ENCODE measurements around the gene THSD7B.
"Not testable (repeated sequence)": the region's sequence is repeated elsewhere in the genome, so short reads cannot be mapped to it uniquely, and the experiment has no call there.

THSD7B gene

GRCh38 chr2:137291836-137292570 is 526.7 kb downstream of the THSD7B start:
- no peak for DNase-seq

DNA sequence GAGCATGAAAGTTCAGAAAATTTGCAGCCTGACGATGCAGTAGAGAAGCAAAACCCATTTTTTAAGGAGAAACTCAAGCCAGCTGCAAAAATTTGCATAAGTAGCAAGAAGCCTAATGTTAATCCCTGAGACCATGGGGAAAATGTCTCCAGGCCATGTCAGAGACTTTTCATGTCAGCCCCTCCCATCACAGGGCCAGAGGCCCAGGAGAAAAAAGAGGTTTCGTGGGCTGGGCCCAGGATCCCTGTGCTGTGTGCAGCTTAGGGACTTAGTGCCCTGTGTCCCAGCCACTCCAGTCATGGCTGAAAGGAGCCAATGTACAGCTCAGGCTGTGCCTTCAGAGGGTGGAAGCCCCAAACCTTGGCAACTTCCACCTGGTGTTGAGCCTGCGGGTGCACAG is 533.0 kb downstream of the THSD7B start:
- no peak for DNase-seq

DNA sequence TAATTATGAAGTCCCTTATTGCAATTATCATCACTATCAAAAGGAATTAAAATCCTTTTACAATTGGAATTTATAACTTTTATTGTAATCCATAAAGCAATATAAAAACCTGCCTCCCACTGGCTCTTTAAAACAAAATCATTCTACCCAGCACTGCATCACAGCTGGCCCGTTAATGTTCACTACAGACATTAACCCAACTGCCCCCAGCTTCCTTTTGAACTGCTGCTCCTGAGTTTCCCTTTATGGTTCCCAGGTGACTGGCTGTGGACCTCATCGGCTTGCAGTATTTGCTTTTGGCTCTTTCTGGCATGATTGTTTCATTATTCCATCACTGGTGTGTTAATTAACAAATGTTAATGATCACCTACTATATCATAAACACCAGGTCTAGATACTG is 535.6 kb downstream of the THSD7B start:
- no peak for DNase-seq

DNA sequence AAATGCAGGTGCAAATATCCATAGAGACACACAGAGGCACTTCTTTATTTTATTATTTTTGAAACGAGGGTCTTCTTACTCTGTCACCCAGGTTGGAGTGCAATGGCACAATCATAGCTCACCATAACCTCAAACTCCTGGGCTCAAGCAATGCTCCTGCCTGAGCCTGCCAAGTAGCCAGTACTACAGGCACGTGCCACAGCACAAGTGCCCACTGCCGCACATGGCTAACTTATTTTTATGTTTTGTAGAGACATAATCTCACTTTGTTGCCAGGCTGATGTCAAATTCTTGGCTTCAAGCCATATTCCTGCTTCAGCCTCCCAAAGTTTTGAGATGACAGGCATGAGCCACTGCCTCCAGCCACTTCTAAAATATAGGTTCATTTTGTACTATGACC is 537.6 kb downstream of the THSD7B start:
- no peak for DNase-seq

GRCh38 chr2:137316075-137316474 is 550.7 kb downstream of the THSD7B start:
- DNase-seq, result no peak

- no peak for DNase-seq
Measured at GRCh38 chr2:137321566-137321965, 556.2 kb downstream of the THSD7B start.

DNA sequence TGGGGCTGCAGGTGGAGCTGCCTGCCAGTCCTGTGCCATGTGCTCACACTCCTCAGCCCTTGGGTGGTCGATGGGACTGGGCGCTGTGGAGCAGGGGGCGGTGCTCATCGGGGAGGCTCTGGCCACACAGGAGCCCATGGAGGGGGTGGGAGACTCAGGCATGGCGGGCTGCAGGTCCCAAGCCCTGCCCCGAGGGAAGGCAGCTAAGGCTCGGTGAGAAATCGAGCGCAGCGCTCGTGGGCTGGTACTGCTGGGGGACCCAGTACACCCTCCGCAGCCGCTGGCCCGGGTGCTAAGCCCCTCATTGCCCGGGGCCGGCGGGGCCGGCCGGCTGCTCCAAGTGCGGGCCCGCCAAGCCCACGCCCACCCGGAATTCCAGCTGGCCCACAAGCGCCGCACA is 566.2 kb downstream of the THSD7B start:
- DNase-seq, result not testable (repeated sequence)

DNA sequence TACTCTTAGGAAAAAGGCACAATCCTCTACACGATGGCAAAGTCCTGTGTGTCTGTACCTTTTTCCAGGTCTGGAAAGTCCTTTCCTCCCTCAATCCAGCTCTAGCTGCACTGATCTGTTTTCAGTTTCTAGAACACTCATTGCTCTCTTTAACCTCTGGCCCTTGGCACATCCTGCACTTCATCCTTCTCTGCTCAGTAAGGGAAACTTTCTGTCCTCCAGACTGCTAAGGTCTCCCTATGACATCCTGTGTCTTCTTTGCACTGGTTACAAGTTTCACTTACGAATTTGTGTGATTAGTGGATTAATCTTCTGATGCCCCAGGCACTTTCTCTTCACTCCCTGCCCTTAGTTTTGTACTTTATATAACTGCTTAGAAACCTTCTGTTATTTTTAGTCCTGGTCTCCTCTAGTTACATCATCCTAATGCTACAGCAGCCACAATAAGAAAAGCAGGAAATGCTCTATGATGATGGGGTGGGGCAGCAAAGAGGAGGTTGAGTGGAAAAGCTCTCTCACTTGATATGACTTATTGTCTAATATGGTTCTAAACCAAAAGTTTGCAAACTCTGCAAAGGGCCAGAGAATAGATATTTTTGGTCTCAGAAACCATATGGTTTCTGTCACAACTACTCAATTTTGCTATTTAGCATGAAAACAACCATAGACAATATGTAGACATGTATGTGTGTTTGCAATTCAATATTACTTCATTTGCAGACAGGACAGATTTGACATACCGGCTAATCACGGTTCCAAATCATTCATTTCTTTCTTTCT is 568.2 kb downstream of the THSD7B start:
- DNase-seq, result no peak

- DNase-seq, result no peak
Measured at GRCh38 chr2:137336067-137336466, 570.7 kb downstream of the THSD7B start.

GRCh38 chr2:137339051-137339450 is 573.7 kb downstream of the THSD7B start:
- no peak for DNase-seq

GRCh38 chr2:137345994-137346393 is 580.6 kb downstream of the THSD7B start:
- DNase-seq, result no peak

DNA sequence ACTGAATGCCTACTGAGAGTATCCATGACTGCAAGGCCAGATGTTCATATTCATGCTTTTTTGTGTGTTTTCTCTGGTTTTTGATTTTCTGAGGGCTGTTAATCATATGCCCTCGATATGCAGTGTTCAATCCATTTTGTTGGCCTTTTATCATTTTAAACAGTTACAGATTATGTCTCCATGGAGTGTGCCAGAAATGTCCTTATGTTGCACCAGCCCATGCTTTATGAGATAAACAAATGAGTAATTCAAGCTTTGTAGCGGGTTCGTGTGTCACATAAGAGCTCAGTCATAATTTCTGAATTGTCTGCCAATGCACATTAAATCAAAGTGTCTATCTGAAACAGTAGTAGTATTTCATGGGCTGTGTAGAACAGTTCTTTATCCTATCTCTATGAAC is 583.0 kb downstream of the THSD7B start:
- DNase-seq, result no peak

DNA sequence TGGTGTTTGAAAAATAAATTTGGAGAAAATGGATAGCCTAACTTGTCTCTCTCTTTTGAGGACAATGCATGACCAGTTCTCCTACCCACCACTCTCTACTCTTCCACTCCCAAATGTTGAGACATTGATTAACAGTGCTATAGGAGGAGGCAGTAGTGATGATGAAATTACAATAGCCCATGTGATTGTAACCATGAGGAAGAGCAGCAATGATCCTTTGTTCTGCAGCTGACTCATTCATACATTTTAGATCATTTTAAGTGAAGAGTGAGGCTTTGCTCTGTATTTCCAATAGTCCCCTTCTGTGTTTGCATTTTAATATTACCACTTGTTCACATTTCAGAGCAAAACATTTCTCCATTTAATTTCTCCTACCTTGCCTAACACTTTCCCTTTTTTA is 592.3 kb downstream of the THSD7B start:
- DNase-seq, result no peak

GRCh38 chr2:137367361-137367760 is 602.0 kb downstream of the THSD7B start:
- DNase-seq, result no peak

DNA sequence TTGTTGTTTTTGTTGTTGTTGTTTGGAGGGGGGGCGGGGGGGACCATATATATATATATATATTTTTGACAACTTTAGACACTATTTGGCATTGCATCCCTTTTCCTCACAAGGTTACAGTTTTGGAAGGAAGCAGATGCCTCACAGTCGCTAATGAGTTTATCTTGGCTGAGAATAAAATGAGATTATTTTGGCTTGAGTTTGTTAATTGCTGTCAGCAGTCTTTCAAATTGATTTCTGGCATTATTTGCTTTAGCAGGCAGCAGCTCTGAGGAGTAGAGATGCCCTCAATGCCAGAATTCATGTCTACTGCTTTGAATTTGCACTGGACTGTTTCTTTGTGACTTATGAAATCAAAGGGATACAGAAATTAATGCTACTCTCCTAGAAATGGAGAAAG is 603.8 kb downstream of the THSD7B start:
- no peak for DNase-seq

GRCh38 chr2:137379186-137379585 is 613.8 kb downstream of the THSD7B start:
- DNase-seq, result no peak

- no peak for DNase-seq
Measured at GRCh38 chr2:137380610-137381009, 615.3 kb downstream of the THSD7B start.

DNA sequence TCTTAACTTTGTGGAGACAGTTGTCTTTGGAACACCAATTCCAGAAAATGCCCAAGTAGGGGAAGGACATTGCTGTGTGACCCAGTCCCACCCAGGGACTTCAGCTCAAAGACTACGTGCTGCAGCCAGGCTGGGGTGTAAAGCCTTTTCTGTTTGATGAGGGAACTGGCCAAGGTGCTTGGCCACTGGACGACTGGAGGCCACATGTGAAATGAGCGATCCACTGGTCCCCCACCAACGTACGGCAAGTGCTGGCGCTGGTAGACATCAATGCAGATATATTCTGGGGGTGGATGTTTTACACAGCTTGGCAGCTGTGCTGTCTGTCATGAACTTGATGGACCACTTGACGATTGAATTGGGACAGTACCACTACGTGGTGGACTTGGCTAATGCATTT is 616.4 kb downstream of the THSD7B start:
- DNase-seq, result no peak

GRCh38 chr2:137383391-137383790 is 618.0 kb downstream of the THSD7B start:
- no peak for DNase-seq

DNA sequence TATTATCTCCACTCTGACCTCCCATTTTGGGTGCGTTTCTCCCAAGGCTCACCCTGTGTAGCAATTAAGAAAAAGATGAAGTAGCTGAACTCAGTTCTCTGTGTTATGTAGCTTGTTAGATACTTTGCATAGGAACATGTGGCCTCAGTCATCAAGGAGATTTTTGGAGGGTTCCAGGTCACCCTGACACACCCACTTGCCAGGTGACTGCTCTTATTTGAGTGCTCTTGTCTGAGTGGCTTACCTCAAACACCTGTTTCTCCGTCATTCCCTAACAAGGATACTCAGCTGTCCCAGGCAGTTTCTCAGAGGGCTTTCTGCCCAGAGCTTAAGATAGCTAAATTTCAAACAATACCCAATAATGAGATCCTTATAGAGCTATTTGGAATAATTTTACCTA is 621.7 kb downstream of the THSD7B start:
- DNase-seq, result no peak

DNA sequence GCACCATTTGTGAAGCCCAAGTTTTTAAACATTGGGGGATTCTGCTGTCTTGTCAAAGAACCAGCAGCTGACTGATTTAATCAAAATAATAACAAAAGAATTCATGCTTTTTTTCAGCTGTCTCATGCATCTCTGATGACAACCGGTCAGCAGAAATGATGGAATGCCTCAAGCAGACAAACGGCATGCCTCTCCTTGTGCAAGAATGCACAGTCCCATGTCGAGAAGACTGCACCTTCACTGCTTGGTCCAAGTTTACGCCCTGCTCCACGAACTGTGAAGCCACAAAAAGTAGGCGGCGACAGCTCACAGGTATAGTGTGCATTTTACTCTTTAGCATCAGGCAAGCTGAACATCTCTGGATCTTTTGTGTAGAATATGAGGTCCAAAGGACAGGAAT is 640.2 kb downstream of the THSD7B start:
- no peak for DNase-seq

DNA sequence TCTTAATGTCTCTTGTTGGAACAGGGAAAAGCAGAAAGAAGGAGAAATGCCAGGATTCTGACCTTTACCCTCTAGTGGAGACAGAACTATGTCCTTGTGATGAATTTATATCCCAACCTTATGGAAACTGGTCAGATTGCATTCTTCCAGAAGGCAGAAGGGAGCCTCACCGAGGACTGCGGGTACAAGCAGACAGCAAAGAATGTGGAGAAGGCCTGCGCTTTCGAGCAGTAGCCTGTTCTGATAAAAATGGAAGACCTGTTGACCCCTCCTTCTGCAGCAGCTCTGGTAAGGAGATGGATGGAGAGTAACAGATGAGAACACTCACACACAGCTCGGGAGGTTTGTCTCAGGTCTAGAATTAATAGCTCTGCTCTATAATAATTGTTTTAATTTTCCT is 646.2 kb downstream of the THSD7B start:
- DNase-seq, result no peak

- DNase-seq, result no peak
Measured at GRCh38 chr2:137420744-137421143, 655.4 kb downstream of the THSD7B start.

GRCh38 chr2:137435162-137435561 is 669.8 kb downstream of the THSD7B start:
- DNase-seq, result no peak

- DNase-seq, result no peak
Measured at GRCh38 chr2:137437386-137437785, 672.0 kb downstream of the THSD7B start.
